Esophagus squamous epithelium (tissue), 4 donors: ENCODE data around the gene HOOK2.

ENCODE experiments used
- CTCF ChIP-seq, 6 experiments: fragments of 450-650 bp in 4 of 6; fragments of 200-600 bp in 2 of 6; sonication (generic) in 2 of 6; IDR thresholded peaks; one replicate each; pipeline ENCODE4 v1.5.1; 2016 to 2019; ENCODE audit warnings: antibody characterized with exemption in 6 of 6, mild to moderate bottlenecking in 4 of 6, moderate library complexity in 4 of 6
- POLR2A ChIP-seq, 4 donors: fragments of 450-650 bp; IDR thresholded peaks; one replicate each; pipeline ENCODE4 v1.6.1; 2017; ENCODE audit warnings: antibody characterized with exemption in 4 of 4, mild to moderate bottlenecking in 4 of 4, moderate library complexity in 3 of 4

DNA sequence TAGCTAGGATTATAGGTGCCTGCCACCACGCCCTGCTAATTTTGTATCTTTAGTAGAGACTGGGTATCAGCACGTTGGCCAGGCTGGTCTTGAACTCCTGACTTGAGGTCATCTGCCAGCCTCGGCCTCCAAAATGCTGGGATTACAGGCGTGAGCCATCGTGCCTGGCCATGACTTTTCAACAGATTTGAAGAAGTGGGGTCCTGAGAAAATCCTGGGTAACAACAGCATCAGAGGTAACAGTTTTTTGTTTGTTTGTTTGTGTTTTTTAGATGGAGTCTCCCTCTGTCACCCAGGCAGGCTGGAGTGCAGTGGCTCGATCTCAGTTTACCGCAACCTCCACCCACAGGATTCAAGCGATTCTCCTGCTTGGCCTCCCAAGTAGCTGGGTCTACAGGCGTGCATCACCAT is 19.6 kb upstream of the HOOK2 start:
- TF ChIP-seq POLR2A (IDR thresholded peaks at IDR 0.05) (no peak), CTCF (IDR thresholded peaks at IDR 0.05) (no peak)
